Testis (tissue), 2 donors: ENCODE results near the gene HGFAC.

Experiments used
- POLR2A ChIP-seq: fragments of 450-650 bp; IDR thresholded peaks from one replicate; pipeline ENCODE4 v1.6.1; 2017; ENCODE audit warnings: antibody characterized with exemption, mild to moderate bottlenecking, moderate library complexity
- TF ChIP-seq, protein P1 (sequence below), 3 experiments: fragments of 450-650 bp in 2 of 3; fragments of 200-600 bp in 1 of 3; sonication (generic) in 1 of 3; IDR thresholded peaks; one replicate each; pipeline ENCODE4 v1.5.1; 2016 to 2019; ENCODE audit warnings: antibody characterized with exemption in 3 of 3, mild to moderate bottlenecking in 2 of 3, moderate library complexity in 1 of 3

DNA sequence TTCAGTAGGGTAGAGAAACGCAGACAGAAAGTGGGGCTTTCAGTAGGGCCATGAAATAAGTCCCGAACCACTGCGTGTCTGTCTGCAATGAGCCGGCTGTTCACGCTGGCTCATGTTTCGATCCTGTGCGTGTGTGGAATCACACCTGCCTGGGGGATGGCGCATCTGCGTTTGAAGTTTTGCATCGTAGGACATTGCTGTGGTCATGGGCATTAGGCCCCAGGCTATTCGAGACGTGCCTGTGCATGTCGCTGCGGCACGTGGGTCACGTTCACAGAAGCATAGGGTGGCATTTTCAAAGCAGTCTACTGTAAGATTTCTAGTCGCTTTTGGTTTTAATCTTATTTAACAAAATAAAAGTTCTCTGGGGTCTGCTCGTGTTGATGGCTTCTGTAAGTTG lies 25.5 kb upstream of the HGFAC start:
- TF ChIP-seq POLR2A: no peak
- TF ChIP-seq, protein P1, sequence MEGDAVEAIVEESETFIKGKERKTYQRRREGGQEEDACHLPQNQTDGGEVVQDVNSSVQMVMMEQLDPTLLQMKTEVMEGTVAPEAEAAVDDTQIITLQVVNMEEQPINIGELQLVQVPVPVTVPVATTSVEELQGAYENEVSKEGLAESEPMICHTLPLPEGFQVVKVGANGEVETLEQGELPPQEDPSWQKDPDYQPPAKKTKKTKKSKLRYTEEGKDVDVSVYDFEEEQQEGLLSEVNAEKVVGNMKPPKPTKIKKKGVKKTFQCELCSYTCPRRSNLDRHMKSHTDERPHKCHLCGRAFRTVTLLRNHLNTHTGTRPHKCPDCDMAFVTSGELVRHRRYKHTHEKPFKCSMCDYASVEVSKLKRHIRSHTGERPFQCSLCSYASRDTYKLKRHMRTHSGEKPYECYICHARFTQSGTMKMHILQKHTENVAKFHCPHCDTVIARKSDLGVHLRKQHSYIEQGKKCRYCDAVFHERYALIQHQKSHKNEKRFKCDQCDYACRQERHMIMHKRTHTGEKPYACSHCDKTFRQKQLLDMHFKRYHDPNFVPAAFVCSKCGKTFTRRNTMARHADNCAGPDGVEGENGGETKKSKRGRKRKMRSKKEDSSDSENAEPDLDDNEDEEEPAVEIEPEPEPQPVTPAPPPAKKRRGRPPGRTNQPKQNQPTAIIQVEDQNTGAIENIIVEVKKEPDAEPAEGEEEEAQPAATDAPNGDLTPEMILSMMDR (IDR thresholded peaks at IDR 0.05): no peak
